AG04450 (cell line): ENCODE results near the gene PPFIBP2. TPM values are rescaled to one million over a fixed set of nuclear protein-coding genes. Genes with fewer than 3 reads are reported as not detected.

Experiments used
- CTCF ChIA-PET: fragments of 300-600, 350-600 bp; formaldehyde crosslinking; extraction: SDS; loops from one replicate; lab custom pipeline; 2022; ENCODE audit warnings: antibody characterized with exemption, inconsistent platforms; lab: Charles Lee
- POLR2A ChIA-PET: fragments of 350-600 bp; formaldehyde crosslinking; extraction: SDS; loops from one replicate; lab custom pipeline; 2021; ENCODE audit warnings: antibody characterized with exemption, inconsistent platforms; lab: Yijun Ruan, JAX
- DNase-seq: peaks from one replicate; pipeline ENCODE4 v3.0.0-alpha.2; 2011; ENCODE audit warnings: low read depth, low spot score
- H3K27ac ChIP-seq: one replicate; pipeline ENCODE4 v1.5.1; 2012; ENCODE audit warnings: low read depth, low read length, control low read depth
- H3K27me3 ChIP-seq: one replicate; pipeline ENCODE4 v1.6.0; 2012; ENCODE audit warnings: low read length; ENCODE audit not compliant: control insufficient read depth, insufficient read depth
- H3K4me3 ChIP-seq: 2 replicates; pipeline ENCODE4 v1.5.1; 2011; ENCODE audit warnings: mild to moderate bottlenecking, low read depth, low read length, control low read depth
- H3K9me3 ChIP-seq: 2 replicates; pipeline ENCODE4 v1.5.1; 2012; ENCODE audit warnings: low read length; ENCODE audit not compliant: control insufficient read depth, insufficient read depth
- CTCF ChIP-seq: IDR thresholded peaks from 2 replicates; pipeline ENCODE4 v1.5.1; 2011; ENCODE audit warnings: low read depth, low read length, control low read depth, inconsistent platforms
- polyA plus RNA-seq: library from polyadenylated mRNA; depleted of rRNA; stranded (reverse); fragments of >200 nt; gene quantifications from 2 replicates; pipeline ENCODE4 v1.2.3, GENCODE V29; 2011

The PPFIBP2 gene
- polyA plus RNA-seq, 1 experiment = 4.1 TPM

- no peak for TF ChIP-seq CTCF
- no peaks in the 10 kb centered on the region for H3K9me3 ChIP-seq
- POLR2A ChIA-PET = no interaction called here
- DNase-seq = no peak
- no peaks in the 10 kb centered on the region for H3K27me3 ChIP-seq
- no peak overlapping the region for H3K27ac ChIP-seq
- CTCF ChIA-PET = interaction anchor here (8.8 kb wide), 1 partner anchor 78 kb away, joined by 184 read pairs; no protein-coding TSS in a partner anchor
- no peak overlapping the region for H3K4me3 ChIP-seq
These were observed 137.3 kb downstream of the PPFIBP2 start for GRCh38 chr11:7651140-7651551.

- no peak for TF ChIP-seq CTCF
- Histone ChIP-seq H3K9me3 (no peaks in the 10 kb centered on the region), H3K27ac (no peak overlapping the region), H3K27me3 (no peaks in the 10 kb centered on the region), H3K4me3 (no peak overlapping the region)
- CTCF ChIA-PET = interaction anchor here (8.8 kb wide), 1 partner anchor 79 kb away, joined by 184 read pairs; no protein-coding TSS in a partner anchor
- POLR2A ChIA-PET = no interaction called here
- DNase-seq = no peak
These were observed 137.9 kb downstream of the PPFIBP2 start for GRCh38 chr11:7651700-7652099.

GRCh38 chr11:7654195-7654705 is 140.5 kb downstream of the PPFIBP2 start:
- H3K27me3 ChIP-seq = no peaks in the 10 kb centered on the region
- CTCF ChIA-PET = interaction anchor here (8.8 kb wide), 1 partner anchor 81 kb away, joined by 184 read pairs; no protein-coding TSS in a partner anchor
- H3K4me3 ChIP-seq = no peak overlapping the region
- H3K27ac ChIP-seq = no peak overlapping the region
- no peak for TF ChIP-seq CTCF
- no peak for DNase-seq
- POLR2A ChIA-PET = no interaction called here
- H3K9me3 ChIP-seq = no peaks in the 10 kb centered on the region

GRCh38 chr11:7655253-7656217 is 141.7 kb downstream of the PPFIBP2 start:
- DNase-seq = no peak
- CTCF ChIA-PET = interaction anchor here (0.9 to 8.8 kb wide), 3 partner anchors 10 to 82 kb away, joined by 3 to 184 read pairs (median 12); no protein-coding TSS in a partner anchor
- no peak overlapping the region for H3K4me3 ChIP-seq
- TF ChIP-seq CTCF = no peak
- POLR2A ChIA-PET = no interaction called here
- H3K9me3 ChIP-seq = no peaks in the 10 kb centered on the region
- H3K27me3 ChIP-seq = no peaks in the 10 kb centered on the region
- no peak overlapping the region for H3K27ac ChIP-seq
